Measurements from ENCODE around the gene GJB6. TPM values are rescaled to one million over a fixed set of nuclear protein-coding genes. Genes with fewer than 3 reads are reported as not detected.

The GJB6 gene
- polyA plus RNA-seq, 10 donors = 0.13 to 16.0 (median 7.8) TPM; not detected in 6

DNA sequence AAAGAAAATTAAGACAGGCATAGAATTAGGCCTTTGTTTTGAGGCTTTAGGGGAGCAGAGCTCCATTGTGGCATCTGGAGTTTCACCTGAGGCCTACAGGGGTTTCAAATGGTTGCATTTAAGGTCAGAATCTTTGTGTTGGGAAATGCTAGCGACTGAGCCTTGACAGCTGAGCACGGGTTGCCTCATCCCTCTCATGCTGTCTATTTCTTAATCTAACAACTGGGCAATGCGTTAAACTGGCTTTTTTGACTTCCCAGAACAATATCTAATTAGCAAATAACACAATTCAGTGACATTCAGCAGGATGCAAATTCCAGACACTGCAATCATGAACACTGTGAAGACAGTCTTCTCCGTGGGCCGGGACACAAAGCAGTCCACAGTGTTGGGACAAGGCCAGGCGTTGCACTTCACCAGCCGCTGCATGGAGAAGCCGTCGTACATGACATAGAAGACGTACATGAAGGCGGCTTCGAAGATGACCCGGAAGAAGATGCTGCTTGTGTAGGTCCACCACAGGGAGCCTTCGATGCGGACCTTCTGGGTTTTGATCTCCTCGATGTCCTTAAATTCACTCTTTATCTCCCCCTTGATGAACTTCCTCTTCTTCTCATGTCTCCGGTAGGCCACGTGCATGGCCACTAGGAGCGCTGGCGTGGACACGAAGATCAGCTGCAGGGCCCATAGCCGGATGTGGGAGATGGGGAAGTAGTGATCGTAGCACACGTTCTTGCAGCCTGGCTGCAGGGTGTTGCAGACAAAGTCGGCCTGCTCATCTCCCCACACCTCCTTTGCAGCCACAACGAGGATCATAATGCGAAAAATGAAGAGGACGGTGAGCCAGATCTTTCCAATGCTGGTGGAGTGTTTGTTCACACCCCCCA lies 43.2 kb downstream of the GJB6 start:
- DNase-seq = no peak

DNA sequence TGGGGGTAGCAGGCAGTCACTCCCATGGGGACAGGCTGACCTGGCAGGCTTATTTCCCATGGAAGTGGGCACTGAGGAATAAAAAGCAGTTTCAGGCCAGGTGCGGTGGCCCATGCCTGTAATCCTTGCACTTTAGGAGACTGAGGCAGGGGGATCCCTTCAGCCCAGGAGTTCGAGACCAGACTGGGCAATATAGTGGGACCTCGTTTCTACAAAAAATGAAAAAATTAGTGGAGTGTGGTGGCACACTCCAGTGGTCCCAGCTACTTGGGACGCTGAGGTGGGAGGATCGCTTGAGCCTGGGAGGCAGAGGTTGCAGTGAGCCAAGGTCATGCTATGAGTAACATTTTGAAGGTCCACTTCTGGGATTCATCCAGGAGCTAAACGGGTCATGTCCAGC lies 45.3 kb downstream of the GJB6 start:
- DNase-seq = no peak

DNA sequence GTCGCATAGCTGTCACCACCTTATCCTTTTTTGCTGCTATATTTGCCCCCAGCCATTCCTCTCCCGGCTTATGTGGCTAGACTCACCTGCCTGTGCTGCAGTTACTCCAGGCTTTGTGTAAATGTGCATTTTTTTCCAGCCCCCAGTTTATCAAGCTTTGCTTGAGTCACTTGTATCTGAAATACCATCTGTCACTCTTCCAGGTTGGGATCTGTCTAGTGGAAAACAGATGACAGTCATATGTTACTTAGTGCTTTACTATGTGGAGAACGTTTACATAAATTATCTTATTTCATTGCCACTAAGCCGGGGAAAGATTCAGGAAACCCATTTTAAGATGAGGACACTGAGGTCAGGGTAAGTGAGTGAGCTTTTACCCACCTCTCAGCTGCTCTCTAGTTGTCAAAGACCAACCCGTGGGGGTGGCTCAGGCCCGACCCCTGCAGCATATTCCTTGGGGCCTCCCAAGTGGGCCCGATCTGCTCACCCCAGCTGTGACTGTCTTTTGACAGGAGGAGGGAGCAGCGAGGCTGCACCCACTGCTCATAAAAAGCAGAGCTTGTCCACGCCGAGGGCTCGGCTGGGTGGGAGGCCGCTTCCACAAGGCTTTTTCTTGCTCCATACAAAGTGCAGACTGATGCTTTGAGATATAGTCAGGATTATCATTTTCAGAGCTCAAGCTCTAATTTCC lies 46.6 kb downstream of the GJB6 start:
- DNase-seq = no peak

DNA sequence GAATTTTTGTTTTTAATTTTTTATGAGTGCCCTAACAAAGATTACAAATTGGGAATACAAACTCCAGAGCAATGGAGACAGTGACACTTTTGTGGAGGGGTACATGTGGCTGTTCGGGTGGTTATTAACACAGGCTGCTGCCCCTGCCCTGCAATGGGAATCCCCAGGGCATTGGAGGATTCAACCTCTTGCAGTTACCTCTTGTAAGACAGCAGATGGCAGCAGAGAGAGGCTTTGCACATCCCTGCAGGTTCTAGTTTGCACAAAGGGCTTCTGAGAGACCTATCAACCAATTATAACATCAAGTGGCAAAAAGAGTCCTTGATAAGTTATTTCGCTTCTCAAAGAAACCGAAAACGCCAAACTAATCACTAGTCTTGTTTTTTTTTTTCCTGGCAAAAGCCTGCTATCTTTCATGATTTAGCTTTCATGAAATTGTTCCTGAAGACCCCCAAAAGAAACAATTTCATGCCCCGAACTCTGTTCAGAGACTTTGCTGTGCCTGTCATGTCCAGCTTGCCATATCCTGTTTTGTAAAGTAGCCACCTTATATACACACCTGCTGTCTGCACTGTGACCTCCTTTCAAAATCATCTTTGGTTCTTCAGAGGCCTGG lies 49.8 kb downstream of the GJB6 start:
- DNase-seq = peak; percentile 62 to 80 (median 75)

DNA sequence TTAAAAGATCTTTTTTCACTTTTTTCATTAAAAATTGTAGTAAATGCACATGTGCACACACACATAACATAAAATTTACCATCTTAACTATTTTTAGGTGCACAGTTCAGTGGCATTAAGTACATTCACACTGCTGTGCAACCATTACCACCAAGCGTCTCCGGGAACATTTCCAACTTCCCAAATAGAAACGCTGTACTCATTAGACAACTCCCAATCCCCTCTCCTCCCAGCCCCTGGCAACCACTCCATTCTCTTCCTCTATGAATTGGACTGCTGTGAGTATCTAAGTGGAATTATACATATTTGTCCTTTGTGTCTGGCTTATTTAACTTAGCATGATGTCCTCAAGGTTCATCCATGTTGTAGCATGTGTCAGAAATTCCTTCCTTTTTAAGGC lies 50.9 kb downstream of the GJB6 start:
- no peak for DNase-seq

DNA sequence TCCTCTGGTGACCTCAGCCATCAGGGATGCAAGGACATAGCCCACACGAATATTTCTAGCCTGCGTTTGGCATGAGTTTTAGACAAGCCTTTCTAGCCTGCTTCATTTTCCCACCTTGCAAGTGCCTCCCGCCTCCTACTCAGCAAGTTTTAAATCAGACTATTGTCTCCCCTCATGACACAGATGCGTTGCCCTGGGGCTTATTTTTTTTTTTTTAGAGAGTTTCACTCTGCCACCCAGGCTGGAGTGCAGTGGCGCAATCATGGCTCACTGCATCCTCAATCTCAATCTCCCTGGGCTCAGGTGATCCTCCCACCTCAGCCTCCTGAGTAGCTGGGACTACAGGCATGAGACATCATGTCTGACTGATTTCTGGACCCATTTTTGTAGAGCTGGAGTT lies 54.0 kb downstream of the GJB6 start:
- no peak for DNase-seq

DNA sequence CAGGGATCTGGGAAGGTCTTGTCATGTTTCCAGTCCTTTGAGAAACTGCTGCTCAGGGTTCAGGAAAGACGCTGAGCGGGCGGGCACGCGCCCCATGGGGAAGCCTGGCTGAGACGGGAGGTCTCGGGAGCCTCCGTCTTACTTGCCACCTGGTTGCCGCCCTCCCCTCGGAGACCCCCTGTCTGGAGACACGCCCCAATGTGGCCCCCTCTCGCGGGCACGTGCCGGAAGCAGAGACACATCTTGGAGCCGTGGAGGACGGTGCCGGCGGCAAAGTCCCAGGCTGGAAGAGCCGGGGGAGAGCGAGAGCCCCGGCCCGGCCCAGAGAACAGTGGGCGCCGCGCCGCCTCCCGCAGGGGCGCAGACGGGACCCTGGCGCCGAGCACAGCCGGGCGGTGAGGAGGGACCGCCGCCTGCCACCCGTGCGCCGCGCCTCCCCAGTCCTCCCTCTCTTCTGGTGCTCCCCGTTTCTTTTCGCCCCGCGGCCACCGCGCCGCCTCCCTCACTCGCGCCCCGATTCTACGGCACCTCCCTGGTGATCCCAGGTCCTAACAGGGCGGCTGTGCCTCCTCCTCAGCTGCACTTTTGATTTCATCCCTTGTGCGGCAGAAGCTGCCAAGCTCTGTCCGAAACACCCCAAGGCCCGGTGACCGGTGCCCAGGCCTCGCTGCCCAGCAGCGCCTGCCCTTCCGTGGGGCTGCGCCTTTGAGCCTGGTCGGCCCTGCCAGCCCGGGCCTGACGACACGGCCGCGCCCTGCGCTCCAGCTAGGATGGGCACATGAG lies 54.9 kb downstream of the GJB6 start:
- DNase-seq = no peak

DNA sequence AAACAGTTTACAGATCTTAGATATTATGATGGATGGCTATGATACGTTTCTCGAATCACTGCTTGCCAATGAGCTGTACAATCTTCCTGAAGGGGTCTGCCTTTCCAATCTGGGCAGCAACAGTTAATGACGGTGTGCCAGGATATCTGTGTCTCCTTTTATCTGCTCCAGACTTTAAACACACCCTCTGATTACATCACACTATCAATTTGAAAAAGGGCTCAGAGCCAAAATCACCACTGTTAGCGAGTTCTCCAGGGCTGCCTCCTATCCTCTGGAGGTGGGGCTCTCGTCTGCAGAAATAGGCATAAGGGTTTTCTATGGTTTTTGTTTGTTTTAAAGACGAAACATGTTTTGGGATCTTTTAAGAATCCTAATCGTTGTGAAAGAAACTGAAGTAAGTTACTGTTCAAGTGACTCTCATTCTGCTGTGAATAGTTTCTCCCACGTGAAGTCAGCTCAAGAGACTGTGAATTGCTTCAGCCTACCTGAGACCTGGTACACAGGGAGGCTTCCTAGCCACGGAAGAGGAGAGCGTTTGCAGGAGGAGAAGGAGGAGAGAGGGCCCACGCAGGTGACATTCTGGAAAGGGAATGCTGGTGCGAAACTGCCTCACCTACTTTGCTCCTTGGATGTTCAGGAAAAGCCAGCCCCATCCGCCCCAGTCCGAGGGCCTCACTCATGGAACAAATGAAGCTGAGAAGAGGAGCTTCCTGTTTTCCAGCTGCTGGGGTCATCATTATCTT lies 56.0 kb downstream of the GJB6 start:
- no peak for DNase-seq

DNA sequence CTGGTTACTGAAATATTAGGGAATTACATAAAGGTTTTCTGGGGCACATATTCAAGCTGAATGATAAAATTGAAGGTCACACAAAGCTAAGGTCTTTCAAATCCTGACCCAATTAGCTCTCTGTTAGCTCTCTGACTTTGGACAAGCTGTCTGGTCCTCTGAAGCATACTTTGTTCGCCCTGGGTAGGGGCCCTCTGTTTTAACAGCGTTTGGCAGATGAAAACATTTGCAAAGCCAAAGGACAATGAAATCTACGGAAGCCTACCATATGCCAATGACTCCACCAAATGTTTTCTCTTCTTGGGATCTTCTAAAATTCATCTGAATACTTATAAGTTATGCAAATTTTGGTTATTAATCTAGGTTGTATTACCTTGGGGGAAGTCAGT lies 56.7 kb downstream of the GJB6 start:
- DNase-seq = no peak

DNA sequence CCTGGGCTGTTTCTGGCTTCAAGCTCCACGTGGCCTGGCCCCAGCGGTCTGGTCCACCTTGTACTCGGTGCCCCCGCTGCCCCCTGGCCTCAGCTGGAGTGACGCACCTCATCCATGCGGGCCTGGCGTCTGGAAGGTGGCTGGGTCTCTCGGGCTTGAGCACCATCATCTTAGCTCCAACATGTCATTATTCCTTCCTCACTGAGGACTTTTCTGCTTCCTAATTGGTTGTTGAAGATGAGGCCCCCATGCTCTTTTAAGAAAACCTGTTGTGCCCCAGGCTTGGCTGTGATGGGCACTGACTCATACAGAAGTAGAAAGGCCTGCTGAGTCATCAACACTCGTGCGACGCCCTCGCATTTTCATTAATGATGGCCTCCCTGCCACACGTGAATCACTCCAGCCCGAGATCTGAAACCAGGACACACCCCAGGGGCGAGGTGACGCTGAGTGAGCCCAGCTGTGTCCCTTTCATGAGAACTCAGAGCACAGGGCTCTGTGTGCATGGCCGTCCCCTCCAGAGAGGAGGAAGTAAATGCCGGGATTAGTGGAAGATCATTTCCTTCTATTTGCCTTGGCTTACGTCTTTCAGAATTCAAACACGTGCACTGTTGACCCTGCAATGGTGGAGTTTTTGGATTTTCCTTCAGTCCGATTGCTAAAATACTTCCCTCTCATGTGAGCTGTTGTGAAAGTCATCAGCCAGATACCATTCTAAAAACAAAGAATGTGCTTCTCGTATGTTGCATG lies 57.3 kb downstream of the GJB6 start:
- peak in 1 of 3 donors; percentile 62 for DNase-seq

DNA sequence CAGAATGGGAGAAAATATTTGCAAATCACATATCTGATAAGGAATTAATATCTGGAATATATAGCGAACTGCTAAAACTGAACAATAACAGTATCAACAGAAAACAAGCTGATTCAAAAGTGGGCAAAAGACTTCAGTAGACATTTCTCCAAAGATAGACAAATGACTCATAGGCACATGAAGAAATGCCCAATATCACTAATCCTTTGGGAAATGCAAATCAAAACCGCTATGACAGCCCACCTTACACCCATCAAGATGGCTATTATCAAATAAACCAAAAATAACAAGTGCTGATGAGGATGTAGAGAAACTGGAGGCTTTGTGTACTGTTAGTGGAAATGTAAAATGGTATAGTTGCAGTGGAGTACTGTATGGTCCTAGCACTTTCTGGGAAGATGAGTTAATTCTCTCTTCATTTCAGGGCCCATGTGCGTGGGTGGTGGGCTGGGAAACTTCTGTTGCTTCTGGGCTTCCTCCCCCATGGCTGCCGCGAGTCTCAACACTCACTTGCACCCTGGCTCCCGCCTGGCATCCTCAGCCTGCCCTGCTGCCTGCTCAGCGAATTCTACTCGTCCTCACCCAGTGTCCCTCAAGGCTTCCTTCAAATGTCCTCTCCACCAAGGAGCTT lies 58.9 kb downstream of the GJB6 start:
- no peak for DNase-seq

Other genes with a start within 250 kb of the GJB6 start
- 1 to 10 TPM; 1.9 to 5.6 (median 3.2) TPM for gene GJA3, start 71.3 kb downstream of the GJB6 start, polyA plus RNA-seq (ENCODE audit: insufficient read length in 10 of 10)
- gene GJB2, start 39.4 kb downstream of the GJB6 start, polyA plus RNA-seq (ENCODE audit: insufficient read length in 10 of 10) = 10 to 100 TPM in 2 of 10 donors, 1 to 10 TPM in 5, under 1 TPM in 3; 0.37 to 14.4 (median 2.3) TPM